K562 (cell line): ENCODE results near the gene HNRNPU. TPM values are rescaled to one million over a fixed set of nuclear protein-coding genes. Genes with fewer than 3 reads are reported as not detected.

ENCODE experiments used
- DEAF1 ChIP-seq: fragments of 450-650 bp; formaldehyde crosslinking; IDR thresholded peaks from 2 replicates; pipeline ENCODE4 v1.4.0; 2020; ENCODE audit warnings: mild to moderate bottlenecking, moderate library complexity
- ERF ChIP-seq: fragments of 450-650 bp; formaldehyde crosslinking; IDR thresholded peaks from 2 replicates; pipeline ENCODE4 v1.4.0; 2020; ENCODE audit warnings: mild to moderate bottlenecking, mixed read lengths
- ETV1 ChIP-seq: fragments of 450-650 bp; conservative IDR thresholded peaks from 2 replicates; pipeline ENCODE4 v1.6.1; 2016; ENCODE audit warnings: missing genetic modification characterization, control low read depth, low read depth, missing compliant biosample characterization
- FUS ChIP-seq: fragments of 200-400 bp; formaldehyde crosslinking; optimal IDR thresholded peaks from 2 replicates; pipeline ENCODE3; 2017; ENCODE audit warnings: low read depth, low read length
- HES1 ChIP-seq: fragments of 450-650 bp; IDR thresholded peaks from 2 replicates; pipeline ENCODE4 v1.6.1; 2016; ENCODE audit warnings: low read depth, mild to moderate bottlenecking, moderate library complexity
- HMG20A ChIP-seq: fragments of 450-650 bp; formaldehyde crosslinking; conservative IDR thresholded peaks from 2 replicates; pipeline ENCODE4 v1.4.0; 2020; ENCODE audit warnings: mild to moderate bottlenecking, mixed read lengths
- MECOM ChIP-seq: fragments of 250-450 bp; sonication (Bioruptor Pico); IDR thresholded peaks from 2 replicates; pipeline ENCODE4 v1.8.0; 2022; ENCODE audit warnings: inconsistent platforms
- NR2C1 ChIP-seq, 2 experiments: fragments of 450-650 bp; IDR thresholded peaks; 2 replicates each; pipeline ENCODE4 v1.6.1; 2017; ENCODE audit warnings: mild to moderate bottlenecking in 2 of 2, antibody characterized with exemption in 1 of 2, inconsistent platforms in 1 of 2, missing compliant biosample characterization in 1 of 2, missing genetic modification characterization in 1 of 2
- OTX1 ChIP-seq: fragments of 450-650 bp; formaldehyde crosslinking; IDR thresholded peaks from 2 replicates; pipeline ENCODE4 v1.4.0; 2022; ENCODE audit warnings: mild to moderate bottlenecking
- PHB2 ChIP-seq: fragments of 450-650 bp; IDR thresholded peaks from 2 replicates; pipeline ENCODE4 v1.6.1; 2017; ENCODE audit warnings: low read depth
- PRDM10 ChIP-seq: fragments of 450-650 bp; IDR thresholded peaks from 2 replicates; pipeline ENCODE4 v1.6.1; 2018; ENCODE audit not compliant: partially characterized antibody
- TARDBP ChIP-seq: fragments of 450-650 bp; IDR thresholded peaks from 2 replicates; pipeline ENCODE4 v1.6.1; 2016
- TCF15 ChIP-seq: fragments of 250-450 bp; sonication (Bioruptor Pico); IDR thresholded peaks from 2 replicates; pipeline ENCODE4 v1.8.0; 2022; ENCODE audit warnings: moderate library complexity, mild to moderate bottlenecking, inconsistent platforms
- TCFL5 ChIP-seq: fragments of 250-450 bp; sonication (Bioruptor Pico); conservative IDR thresholded peaks from 2 replicates; pipeline ENCODE4 v1.6.1; 2021; ENCODE audit warnings: mild to moderate bottlenecking, moderate library complexity, matching md5 sums
- THAP12 ChIP-seq: fragments of 250-450 bp; sonication (Bioruptor Pico); IDR thresholded peaks from 2 replicates; pipeline ENCODE4 v1.9.0; 2021; ENCODE audit warnings: mild to moderate bottlenecking, inconsistent platforms
- ZNF253 ChIP-seq: fragments of 250-450 bp; sonication (Bioruptor Pico); conservative IDR thresholded peaks from 2 replicates; pipeline ENCODE4 v1.6.1; 2021; ENCODE audit warnings: mild to moderate bottlenecking
- ZNF354B ChIP-seq: fragments of 250-450 bp; sonication (Bioruptor Pico); IDR thresholded peaks from 2 replicates; pipeline ENCODE4 v1.4.0; 2020
- ZNF77 ChIP-seq: fragments of 250-450 bp; sonication (Bioruptor Pico); IDR thresholded peaks from 2 replicates; pipeline ENCODE4 v1.5.0; 2020
- polyA plus RNA-seq, 8 experiments: library from polyadenylated mRNA; depleted of rRNA in 4 of 8; stranded (reverse) in 5 of 8; unstranded in 3 of 8; fragments of >200 nt; fragmentation: Nextera tagmentation in 2 of 8; fragmentation: Illumina TruSeq in 1 of 8; extraction: Ambion mirVana in 2 of 8; extraction: Trizol in 1 of 8; gene quantifications; 2 replicates each; pipeline versions ENCODE4 v1.2.1 to v1.2.3, GENCODE V29; 2011 to 2014; ENCODE audit warnings: inconsistent platforms in 1 of 8, missing spikeins in 1 of 8
- total RNA-seq, 7 experiments: library from RNA; depleted of rRNA in 6 of 7; stranded (reverse); fragments of >200 nt in 6 of 7; fragmentation: Illumina TruSeq in 2 of 7; extraction: Trizol in 2 of 7; gene quantifications; 2 replicates each; pipeline versions ENCODE4 v1.2.1 to v1.2.3, GENCODE V29; 2011 to 2021; ENCODE audit warnings: low replicate concordance in 1 of 7

Gene HNRNPU
- total and polyA plus RNA-seq, 9 of the 15 experiments (the other 6 are each of a cell fraction or from before 2014, with no cell fraction given) = 159 to 777 (median 577) TPM

GRCh38 chr1:244833734-244834542 lies 30.4 kb downstream of the HNRNPU start (continued):
- TF ChIP-seq ZNF253 (CRISPR knock-in tag) (no peak), HMG20A (CRISPR knock-in tag) (0 out of 2 replicates have a peak, but pooled peaks have one; percentile 29), ETV1 (tag) (peak; percentile 40; the same call in 1 of the 2 replicates), NR2C1 (IDR thresholded peaks at IDR 0.05) (no peak), NR2C1 (tag; IDR thresholded peaks at IDR 0.05) (no peak), PHB2 (peak; percentile 51; the same call in 1 of the 2 replicates), DEAF1 (CRISPR knock-in tag) (no peak), ZNF354B (CRISPR knock-in tag) (0 out of 2 replicates have a peak, but pooled peaks have one; percentile 13), OTX1 (CRISPR knock-in tag) (peak; percentile 75; the same call in 1 of the 2 replicates), TCFL5 (no peak), TARDBP (no peak), ERF (CRISPR knock-in tag) (no peak), THAP12 (CRISPR knock-in tag) (no peak), FUS (no peak), ZNF77 (CRISPR knock-in tag) (no peak), TCF15 (CRISPR knock-in tag) (no peak), HES1 (no peak), PRDM10 (peak; percentile 59), MECOM (no peak)
